Activated CD8-positive, alpha-beta memory T cell treated with anti-CD3 and anti-CD28 coated beads for 48 hours (primary cell): Measurements from ENCODE around the gene KPNA1.
"Not testable (repeated sequence)": the region's sequence is repeated elsewhere in the genome, so short reads cannot be mapped to it uniquely, and the experiment has no call there.

ENCODE experiments used
- DNase-seq, 3 experiments: peaks; one replicate each; pipeline ENCODE4 v3.0.0-alpha.2; 2020; ENCODE audit warnings: low read depth in 2 of 3, low spot score in 2 of 3

Gene KPNA1

GRCh38 chr3:122481390-122481789 lies 33.3 kb downstream of the KPNA1 start:
- no peak for DNase-seq

GRCh38 chr3:122476532-122476931 lies 38.2 kb downstream of the KPNA1 start:
- no peak for DNase-seq

GRCh38 chr3:122475316-122475715 lies 39.4 kb downstream of the KPNA1 start:
- DNase-seq = no peak

GRCh38 chr3:122469659-122470058 lies 45.1 kb downstream of the KPNA1 start:
- no peak for DNase-seq

- no peak for DNase-seq
Observed at GRCh38 chr3:122468896-122469533, 45.7 kb downstream of the KPNA1 start.

GRCh38 chr3:122466701-122467240 lies 48.0 kb downstream of the KPNA1 start:
- DNase-seq = no peak

GRCh38 chr3:122464659-122465058 lies 50.1 kb downstream of the KPNA1 start:
- no peak for DNase-seq

- DNase-seq = no peak
Observed at GRCh38 chr3:122462406-122462805, 52.3 kb downstream of the KPNA1 start.

- no peak for DNase-seq
Observed at GRCh38 chr3:122461806-122462205, 52.9 kb downstream of the KPNA1 start.

- DNase-seq = no peak
Observed at GRCh38 chr3:122458992-122459391, 55.7 kb downstream of the KPNA1 start.

GRCh38 chr3:122457706-122458105 lies 57.0 kb downstream of the KPNA1 start:
- no peak for DNase-seq

GRCh38 chr3:122456074-122456473 lies 58.7 kb downstream of the KPNA1 start:
- no peak for DNase-seq

GRCh38 chr3:122451371-122451770 lies 63.4 kb downstream of the KPNA1 start:
- DNase-seq = no peak

GRCh38 chr3:122448218-122448617 lies 66.5 kb downstream of the KPNA1 start:
- DNase-seq = not testable (repeated sequence)

- DNase-seq = not testable (repeated sequence)
Observed at GRCh38 chr3:122444491-122444887, 70.2 kb downstream of the KPNA1 start.

GRCh38 chr3:122443762-122444490 lies 70.8 kb downstream of the KPNA1 start:
- DNase-seq = not testable (repeated sequence)

GRCh38 chr3:122443090-122443489 lies 71.6 kb downstream of the KPNA1 start:
- no peak for DNase-seq

GRCh38 chr3:122435950-122436349 lies 78.8 kb downstream of the KPNA1 start:
- no peak for DNase-seq

GRCh38 chr3:122430371-122430770 lies 84.4 kb downstream of the KPNA1 start:
- DNase-seq = no peak

- no peak for DNase-seq
Observed at GRCh38 chr3:122427857-122428471, 86.8 kb downstream of the KPNA1 start.

GRCh38 chr3:122421836-122422235 lies 92.9 kb downstream of the KPNA1 start:
- no peak for DNase-seq

GRCh38 chr3:122421101-122421500 lies 93.6 kb downstream of the KPNA1 start:
- no peak for DNase-seq
